Mammary epithelial cell (primary cell): ENCODE measurements around the gene RCCD1.

Experiments
- EZH2 ChIP-seq: IDR thresholded peaks from 2 replicates; pipeline ENCODE4 v1.6.1; 2012; ENCODE audit warnings: low read length, inconsistent platforms, borderline replicate concordance
- TF ChIP-seq, protein P1 (sequence below), 2 donors: IDR thresholded peaks in 1 of 2; conservative IDR thresholded peaks in 1 of 2; 2 replicates each; pipeline ENCODE4 v1.5.1; 2011 to 2012; ENCODE audit warnings: inconsistent platforms in 2 of 2, low read length in 2 of 2, mild to moderate bottlenecking in 2 of 2, control low read depth in 1 of 2, low read depth in 1 of 2; ENCODE audit not compliant: insufficient read depth in 1 of 2; ENCODE audit errors: extremely low read depth in 1 of 2

GRCh38 chr15:90989040-90989768 is 34.5 kb downstream of the RCCD1 start:
- TF ChIP-seq, protein P1, sequence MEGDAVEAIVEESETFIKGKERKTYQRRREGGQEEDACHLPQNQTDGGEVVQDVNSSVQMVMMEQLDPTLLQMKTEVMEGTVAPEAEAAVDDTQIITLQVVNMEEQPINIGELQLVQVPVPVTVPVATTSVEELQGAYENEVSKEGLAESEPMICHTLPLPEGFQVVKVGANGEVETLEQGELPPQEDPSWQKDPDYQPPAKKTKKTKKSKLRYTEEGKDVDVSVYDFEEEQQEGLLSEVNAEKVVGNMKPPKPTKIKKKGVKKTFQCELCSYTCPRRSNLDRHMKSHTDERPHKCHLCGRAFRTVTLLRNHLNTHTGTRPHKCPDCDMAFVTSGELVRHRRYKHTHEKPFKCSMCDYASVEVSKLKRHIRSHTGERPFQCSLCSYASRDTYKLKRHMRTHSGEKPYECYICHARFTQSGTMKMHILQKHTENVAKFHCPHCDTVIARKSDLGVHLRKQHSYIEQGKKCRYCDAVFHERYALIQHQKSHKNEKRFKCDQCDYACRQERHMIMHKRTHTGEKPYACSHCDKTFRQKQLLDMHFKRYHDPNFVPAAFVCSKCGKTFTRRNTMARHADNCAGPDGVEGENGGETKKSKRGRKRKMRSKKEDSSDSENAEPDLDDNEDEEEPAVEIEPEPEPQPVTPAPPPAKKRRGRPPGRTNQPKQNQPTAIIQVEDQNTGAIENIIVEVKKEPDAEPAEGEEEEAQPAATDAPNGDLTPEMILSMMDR (conservative IDR thresholded peaks at IDR 0.05 in 1 of 2, IDR thresholded peaks at IDR 0.05 in 1 of 2; ENCODE audit: extremely low read depth in 1 of 2, insufficient read depth in 1 of 2, low read depth in 1 of 2, low read length in 2 of 2) = no peak
- no peak for TF ChIP-seq EZH2
